ENCODE results near the gene ADCY2. TPM values are rescaled to one million over a fixed set of nuclear protein-coding genes. Genes with fewer than 3 reads are reported as not detected.

Gene ADCY2
- polyA plus RNA-seq, 1 donor (not counting 4 experiments of a cell fraction or from before 2014, with no cell fraction given), result 0.13 TPM

DNA sequence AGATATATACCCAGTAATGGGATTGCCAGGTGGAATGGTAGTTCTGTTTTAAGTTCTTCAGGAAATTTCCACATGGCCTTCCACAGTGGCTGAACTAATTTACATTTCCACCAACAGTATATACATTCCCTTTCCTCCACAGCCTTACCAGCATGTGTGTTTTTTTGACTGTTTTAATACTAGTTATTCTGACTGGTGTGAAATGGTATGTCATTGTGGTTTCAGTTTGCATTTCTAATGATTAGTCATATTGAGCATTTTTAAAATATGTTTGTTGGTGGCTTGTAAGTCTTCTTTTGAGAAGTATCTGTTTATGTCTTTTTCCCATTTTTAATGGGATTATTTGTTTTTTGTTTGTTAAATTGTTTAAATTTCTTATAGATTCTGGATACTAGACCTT is 246.1 kb downstream of the ADCY2 start:
- Histone ChIP-seq H3K79me2 (ENCODE audit: control insufficient read depth, insufficient read depth, low read length) (no peaks in the 10 kb centered on the region), H3K36me3 (ENCODE audit: control insufficient read depth in 2 of 2, extremely low read depth in 1 of 2, insufficient read depth in 2 of 2, low read length in 2 of 2) (no peaks in the 10 kb centered on the region), H3K9me3 (ENCODE audit: control insufficient read depth, low read depth, low read length) (no peaks in the 10 kb centered on the region), H3K9ac (ENCODE audit: control insufficient read depth, extremely low read depth, insufficient read depth, low read length) (no peak overlapping the region), H3K27me3 (ENCODE audit: control insufficient read depth, extremely low read depth, insufficient read depth, low read length) (no peaks in the 10 kb centered on the region), H3K4me1 (ENCODE audit: control insufficient read depth, extremely low read depth, insufficient read depth, low read length) (peaks cover 8% of the 10 kb centered on the region), H3K4me3 (ENCODE audit: control insufficient read depth in 2 of 3, extremely low read depth in 1 of 3, insufficient read depth in 2 of 3, low read depth in 1 of 3, low read length in 3 of 3) (no peak overlapping the region), H2AFZ (ENCODE audit: control insufficient read depth, low read length) (no peak overlapping the region), H3K27ac (ENCODE audit: control insufficient read depth, insufficient read depth, low read length) (no peak overlapping the region), H4K20me1 (ENCODE audit: control insufficient read depth, extremely low read depth, insufficient read depth, low read length) (no peaks in the 10 kb centered on the region), H3K9me1 (ENCODE audit: control insufficient read depth, extremely low read depth, insufficient read depth, low read length) (no peaks in the 10 kb centered on the region), H3K4me2 (ENCODE audit: control insufficient read depth, extremely low read depth, insufficient read depth, low read depth, low read length) (no peak overlapping the region)
- dilution Hi-C loops (cut with MboI; ENCODE audit: extremely low pct_ligation_motif_present, low sequenced_read_pairs), result no loop called here
- FAIRE-seq, result no peak
- TF ChIP-seq EZH2 (IDR thresholded peaks at IDR 0.05; ENCODE audit: low read length), result no peak
- no peak for DNase-seq (ENCODE audit: low read depth, low spot score)

DNA sequence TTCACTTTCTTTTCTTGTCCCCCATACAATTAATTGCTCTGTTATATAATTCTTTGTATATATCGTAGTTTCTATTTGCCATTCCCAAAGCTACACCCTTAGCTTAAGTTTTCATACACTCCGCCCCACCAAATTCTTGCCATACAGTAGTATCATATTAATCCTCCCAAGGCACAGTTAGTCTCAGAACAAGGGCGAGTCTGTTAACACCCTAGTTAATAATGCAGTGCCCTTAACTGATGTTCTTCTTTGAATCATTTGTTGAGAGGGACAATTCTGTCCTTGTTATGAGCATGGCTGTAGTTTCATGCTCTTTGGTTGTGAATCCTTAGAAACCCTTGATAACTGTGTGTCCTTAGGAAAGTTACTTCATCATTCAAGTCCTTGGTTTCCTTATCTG is 248.8 kb downstream of the ADCY2 start:
- H3K9me1 ChIP-seq (ENCODE audit: control insufficient read depth, extremely low read depth, insufficient read depth, low read length), result no peaks in the 10 kb centered on the region
- no peak overlapping the region for H3K4me3 ChIP-seq (ENCODE audit: control insufficient read depth in 2 of 3, extremely low read depth in 1 of 3, insufficient read depth in 2 of 3, low read depth in 1 of 3, low read length in 3 of 3)
- no peak overlapping the region for H3K9ac ChIP-seq (ENCODE audit: control insufficient read depth, extremely low read depth, insufficient read depth, low read length)
- H3K4me1 ChIP-seq (ENCODE audit: control insufficient read depth, extremely low read depth, insufficient read depth, low read length), result peaks cover 8% of the 10 kb centered on the region
- dilution Hi-C loops (cut with MboI; ENCODE audit: extremely low pct_ligation_motif_present, low sequenced_read_pairs), result no loop called here
- no peak overlapping the region for H3K27ac ChIP-seq (ENCODE audit: control insufficient read depth, insufficient read depth, low read length)
- no peak for TF ChIP-seq EZH2 (IDR thresholded peaks at IDR 0.05; ENCODE audit: low read length)
- H3K9me3 ChIP-seq (ENCODE audit: control insufficient read depth, low read depth, low read length), result no peaks in the 10 kb centered on the region
- H2AFZ ChIP-seq (ENCODE audit: control insufficient read depth, low read length), result no peak overlapping the region
- H3K4me2 ChIP-seq (ENCODE audit: control insufficient read depth, extremely low read depth, insufficient read depth, low read depth, low read length), result no peak overlapping the region
- H3K36me3 ChIP-seq (ENCODE audit: control insufficient read depth in 2 of 2, extremely low read depth in 1 of 2, insufficient read depth in 2 of 2, low read length in 2 of 2), result no peaks in the 10 kb centered on the region
- H4K20me1 ChIP-seq (ENCODE audit: control insufficient read depth, extremely low read depth, insufficient read depth, low read length), result no peaks in the 10 kb centered on the region
- no peaks in the 10 kb centered on the region for H3K27me3 ChIP-seq (ENCODE audit: control insufficient read depth, extremely low read depth, insufficient read depth, low read length)
- no peaks in the 10 kb centered on the region for H3K79me2 ChIP-seq (ENCODE audit: control insufficient read depth, insufficient read depth, low read length)
- FAIRE-seq (no peak), DNase-seq (ENCODE audit: low read depth, low spot score) (no peak)

DNA sequence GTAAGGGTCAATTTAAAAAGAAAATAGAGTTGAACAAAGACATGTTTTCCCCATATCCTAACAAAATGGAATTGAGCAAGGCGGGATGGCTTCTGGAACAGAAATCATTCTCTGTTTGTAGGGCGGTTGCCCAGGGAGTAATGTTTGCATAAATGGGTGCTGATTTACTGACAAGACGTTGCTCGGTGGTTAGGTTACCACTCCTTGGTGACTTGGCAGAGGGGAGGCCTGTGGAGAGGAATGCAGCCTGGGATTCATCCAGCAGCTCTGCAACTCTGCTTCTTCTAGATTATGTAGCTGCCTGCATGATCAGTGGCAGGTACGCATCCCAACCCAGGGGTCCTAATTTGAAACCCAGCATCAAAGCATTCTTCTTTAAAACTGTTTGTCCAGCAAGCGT is 254.8 kb downstream of the ADCY2 start:
- Histone ChIP-seq H3K27me3 (ENCODE audit: control insufficient read depth, extremely low read depth, insufficient read depth, low read length) (no peaks in the 10 kb centered on the region), H3K4me1 (ENCODE audit: control insufficient read depth, extremely low read depth, insufficient read depth, low read length) (peaks cover 10% of the 10 kb centered on the region), H3K9me3 (ENCODE audit: control insufficient read depth, low read depth, low read length) (no peaks in the 10 kb centered on the region), H3K79me2 (ENCODE audit: control insufficient read depth, insufficient read depth, low read length) (no peaks in the 10 kb centered on the region), H3K36me3 (ENCODE audit: control insufficient read depth in 2 of 2, extremely low read depth in 1 of 2, insufficient read depth in 2 of 2, low read length in 2 of 2) (no peaks in the 10 kb centered on the region), H3K9ac (ENCODE audit: control insufficient read depth, extremely low read depth, insufficient read depth, low read length) (no peak overlapping the region), H4K20me1 (ENCODE audit: control insufficient read depth, extremely low read depth, insufficient read depth, low read length) (no peaks in the 10 kb centered on the region), H2AFZ (ENCODE audit: control insufficient read depth, low read length) (no peak overlapping the region), H3K4me3 (ENCODE audit: control insufficient read depth in 2 of 3, extremely low read depth in 1 of 3, insufficient read depth in 2 of 3, low read depth in 1 of 3, low read length in 3 of 3) (no peak overlapping the region), H3K9me1 (ENCODE audit: control insufficient read depth, extremely low read depth, insufficient read depth, low read length) (no peaks in the 10 kb centered on the region), H3K4me2 (ENCODE audit: control insufficient read depth, extremely low read depth, insufficient read depth, low read depth, low read length) (no peak overlapping the region), H3K27ac (ENCODE audit: control insufficient read depth, insufficient read depth, low read length) (no peak overlapping the region)
- DNase-seq (ENCODE audit: low read depth, low spot score) (no peak), FAIRE-seq (no peak)
- TF ChIP-seq EZH2 (IDR thresholded peaks at IDR 0.05; ENCODE audit: low read length), result no peak
- TF ChIP-seq, protein P1, sequence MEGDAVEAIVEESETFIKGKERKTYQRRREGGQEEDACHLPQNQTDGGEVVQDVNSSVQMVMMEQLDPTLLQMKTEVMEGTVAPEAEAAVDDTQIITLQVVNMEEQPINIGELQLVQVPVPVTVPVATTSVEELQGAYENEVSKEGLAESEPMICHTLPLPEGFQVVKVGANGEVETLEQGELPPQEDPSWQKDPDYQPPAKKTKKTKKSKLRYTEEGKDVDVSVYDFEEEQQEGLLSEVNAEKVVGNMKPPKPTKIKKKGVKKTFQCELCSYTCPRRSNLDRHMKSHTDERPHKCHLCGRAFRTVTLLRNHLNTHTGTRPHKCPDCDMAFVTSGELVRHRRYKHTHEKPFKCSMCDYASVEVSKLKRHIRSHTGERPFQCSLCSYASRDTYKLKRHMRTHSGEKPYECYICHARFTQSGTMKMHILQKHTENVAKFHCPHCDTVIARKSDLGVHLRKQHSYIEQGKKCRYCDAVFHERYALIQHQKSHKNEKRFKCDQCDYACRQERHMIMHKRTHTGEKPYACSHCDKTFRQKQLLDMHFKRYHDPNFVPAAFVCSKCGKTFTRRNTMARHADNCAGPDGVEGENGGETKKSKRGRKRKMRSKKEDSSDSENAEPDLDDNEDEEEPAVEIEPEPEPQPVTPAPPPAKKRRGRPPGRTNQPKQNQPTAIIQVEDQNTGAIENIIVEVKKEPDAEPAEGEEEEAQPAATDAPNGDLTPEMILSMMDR (optimal IDR thresholded peaks at IDR 0.05 in 1 of 3, IDR thresholded peaks at IDR 0.05 in 1 of 3, conservative IDR thresholded peaks at IDR 0.05 in 1 of 3; ENCODE audit: extremely low read depth in 1 of 3, insufficient read depth in 2 of 3, low read length in 3 of 3), result no peak
- dilution Hi-C loops (cut with MboI; ENCODE audit: extremely low pct_ligation_motif_present, low sequenced_read_pairs), result no loop called here

All from keratinocyte (primary cell).